HG03060 (cell line): ENCODE results near the gene FRYL.
"Not testable (repeated sequence)": the region's sequence is repeated elsewhere in the genome, so short reads cannot be mapped to it uniquely, and the experiment has no call there.

Experiments
- ATAC-seq: cut with Tn5 transposase; IDR thresholded peaks from one replicate; pipeline ENCODE4 v1.9.1; 2021; ENCODE audit warnings: low read depth, moderate number of reproducible peaks; ENCODE audit not compliant: unreplicated experiment

FRYL gene

DNA sequence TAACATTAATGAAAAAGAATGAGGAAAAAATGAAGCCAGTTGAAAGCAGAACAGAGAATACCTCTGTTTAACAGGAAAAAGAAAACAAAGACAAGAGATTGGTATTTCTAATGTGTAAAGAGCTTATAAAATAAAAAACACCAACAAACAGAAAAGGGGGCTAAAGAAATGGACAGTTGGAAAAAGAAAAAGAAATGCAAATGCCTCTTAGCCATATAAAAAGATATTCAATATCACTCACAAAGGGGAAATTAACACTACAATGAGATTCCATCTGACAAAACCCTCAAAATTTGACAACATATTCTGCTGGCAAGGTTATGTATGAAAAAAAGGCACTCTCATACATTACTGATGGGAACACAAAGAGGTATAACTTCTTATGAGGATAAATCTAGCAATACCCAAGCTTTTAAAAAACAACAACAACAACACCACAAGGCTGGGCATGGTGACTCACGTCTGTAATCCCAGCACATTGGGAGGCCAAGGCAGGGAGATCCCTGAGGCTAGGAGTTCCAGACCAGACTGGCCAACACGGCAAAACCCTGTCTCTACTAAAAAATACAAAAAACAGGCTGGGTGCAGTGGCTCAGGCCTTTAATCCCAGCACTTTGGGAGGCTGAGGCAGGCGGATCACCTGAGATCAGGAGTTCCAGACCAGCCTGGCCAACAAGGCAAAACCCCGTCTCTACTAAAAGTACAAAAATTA, 75.8 kb downstream of the FRYL start:
- ATAC-seq, result no peak

GRCh38 chr4:48699475-48699874, 80.6 kb downstream of the FRYL start:
- no peak for ATAC-seq

GRCh38 chr4:48698029-48698971, 81.8 kb downstream of the FRYL start:
- no peak for ATAC-seq

DNA sequence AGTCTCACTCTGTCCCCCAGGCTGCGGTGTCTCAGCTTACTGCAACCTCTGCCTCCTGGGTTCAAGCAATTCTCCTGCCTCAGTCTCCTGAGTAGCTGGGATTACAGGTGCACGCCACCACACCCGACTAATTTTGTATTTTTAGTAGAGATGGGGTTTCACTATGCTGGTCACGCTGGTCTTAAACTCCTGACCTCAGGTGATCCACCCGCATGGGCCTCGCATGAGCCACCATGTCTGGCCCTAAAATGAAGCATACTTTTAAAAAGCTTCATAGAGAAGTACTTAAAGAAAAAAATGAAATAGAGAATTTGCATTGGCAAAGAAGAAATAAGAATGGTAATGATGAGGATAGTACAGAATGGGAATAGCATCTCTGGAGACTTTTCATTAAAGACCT, 82.6 kb downstream of the FRYL start:
- ATAC-seq, result not testable (repeated sequence)

- no peak for ATAC-seq
Observed at GRCh38 chr4:48694824-48695223, 85.3 kb downstream of the FRYL start.

GRCh38 chr4:48693856-48694574, 86.1 kb downstream of the FRYL start:
- no peak for ATAC-seq

DNA sequence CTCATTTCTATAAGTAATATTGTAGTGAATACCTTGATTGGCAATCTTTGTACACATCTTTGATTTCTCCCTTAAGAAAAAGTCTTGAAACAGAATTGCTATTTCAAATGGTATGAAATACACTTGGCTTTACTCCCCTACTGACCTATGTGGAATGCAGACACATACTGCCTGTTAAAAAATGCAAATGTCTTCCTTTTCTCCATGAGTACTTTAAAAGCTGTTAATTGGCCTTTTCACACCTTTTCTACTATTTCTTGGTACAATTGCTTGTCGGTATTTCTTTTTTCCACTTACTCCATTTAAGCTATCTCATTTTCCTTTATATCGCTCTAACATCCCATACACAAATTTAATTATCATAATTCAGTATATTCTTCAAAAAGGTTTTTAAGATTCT, 87.2 kb downstream of the FRYL start:
- ATAC-seq, result no peak

GRCh38 chr4:48692044-48692443, 88.0 kb downstream of the FRYL start:
- ATAC-seq, result no peak

DNA sequence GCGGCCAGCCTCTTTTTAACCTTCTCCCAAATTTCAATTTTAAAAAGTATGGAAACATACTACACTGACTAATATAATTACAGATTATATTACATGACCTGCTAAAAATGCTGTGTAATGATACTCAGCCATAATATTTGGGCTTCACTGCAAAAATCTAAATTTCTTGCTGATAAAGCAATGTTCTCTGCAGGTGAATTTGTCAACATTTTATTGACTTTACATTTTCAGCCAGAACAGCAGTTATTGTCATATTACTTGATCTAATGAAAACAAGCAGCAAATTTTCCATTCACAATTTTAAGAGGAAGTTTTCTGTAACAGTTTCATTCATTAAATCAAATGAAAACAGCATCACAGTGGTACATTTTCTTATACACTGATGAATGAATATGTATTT, 91.1 kb downstream of the FRYL start:
- no peak for ATAC-seq

- ATAC-seq, result no peak
Observed at GRCh38 chr4:48687313-48688051, 92.6 kb downstream of the FRYL start.

GRCh38 chr4:48686369-48686768, 93.7 kb downstream of the FRYL start:
- ATAC-seq, result no peak

DNA sequence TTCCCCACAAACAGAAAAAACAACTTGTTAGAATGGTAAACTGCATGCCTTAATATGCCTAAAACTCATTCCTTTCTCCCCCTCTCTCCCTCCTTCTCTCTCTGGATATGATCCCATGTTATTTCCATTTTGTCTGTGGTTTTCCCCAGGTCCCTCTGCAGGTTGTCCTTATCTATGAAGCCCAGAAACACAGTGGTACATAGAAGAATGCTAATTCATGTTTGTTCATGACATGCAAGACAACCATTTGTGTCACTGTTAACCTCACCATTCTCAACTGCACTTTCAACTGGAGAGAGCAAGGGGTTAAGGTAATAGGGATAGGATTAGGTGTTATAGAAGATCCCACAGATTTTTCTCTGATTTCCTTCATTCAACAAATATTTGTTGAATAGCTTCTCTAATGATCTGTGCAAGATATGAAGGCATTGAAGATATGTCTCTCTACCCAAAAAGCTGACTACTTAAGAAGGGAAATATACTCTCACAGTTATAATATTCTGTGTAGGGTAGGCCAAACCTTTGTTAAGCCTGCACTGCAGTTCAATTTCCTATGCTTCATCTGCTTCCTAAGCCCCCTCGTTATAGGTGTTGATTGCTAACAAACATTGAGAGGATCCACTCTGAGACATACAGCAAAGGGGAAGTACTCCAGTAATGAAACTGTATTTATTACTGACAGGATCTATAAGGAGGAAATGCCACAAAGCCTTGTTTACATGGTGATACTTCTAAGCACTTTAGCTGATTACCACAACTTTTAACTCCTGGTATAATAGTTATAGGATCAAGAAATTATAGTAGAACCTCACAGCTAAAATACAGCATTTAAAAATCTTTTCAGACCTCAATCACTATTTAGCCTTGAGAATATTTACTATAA, 96.1 kb downstream of the FRYL start:
- ATAC-seq, result peak; percentile 67

DNA sequence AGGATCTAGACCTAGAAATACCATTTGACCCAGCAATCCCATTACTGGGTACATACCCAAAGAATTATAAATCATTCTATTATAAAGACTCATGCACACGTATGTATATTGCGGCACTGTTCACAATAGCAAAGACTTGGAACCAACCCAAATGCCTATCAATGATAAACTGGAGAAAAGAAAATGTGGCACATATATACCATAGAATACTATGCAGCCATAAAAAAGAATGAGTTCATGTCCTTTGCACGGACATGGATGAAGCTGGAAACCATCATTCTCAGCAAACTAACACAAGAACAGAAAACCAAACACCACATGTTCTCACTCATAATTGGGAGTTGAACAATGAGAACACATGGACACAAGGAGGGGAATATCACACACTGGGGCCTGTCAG, 97.2 kb downstream of the FRYL start:
- not testable (repeated sequence) for ATAC-seq

DNA sequence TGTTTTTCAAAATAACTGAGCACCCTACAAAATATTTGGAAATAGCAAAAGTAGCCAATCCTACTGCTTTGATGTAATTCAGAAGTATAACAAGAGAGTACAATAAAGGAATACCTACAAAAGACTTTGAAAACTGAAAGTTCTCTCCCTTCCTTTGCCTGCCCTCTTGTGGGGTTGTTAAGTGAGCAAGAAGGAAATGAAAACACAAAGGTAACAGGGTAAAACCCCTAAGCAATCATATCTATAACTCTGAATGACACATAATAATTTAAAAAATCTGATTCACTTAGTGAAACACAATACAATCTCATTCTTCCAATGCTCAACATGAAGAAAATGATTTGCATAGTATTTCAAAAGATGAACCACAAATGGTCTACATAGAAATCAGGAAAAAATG, 98.2 kb downstream of the FRYL start:
- ATAC-seq, result no peak

DNA sequence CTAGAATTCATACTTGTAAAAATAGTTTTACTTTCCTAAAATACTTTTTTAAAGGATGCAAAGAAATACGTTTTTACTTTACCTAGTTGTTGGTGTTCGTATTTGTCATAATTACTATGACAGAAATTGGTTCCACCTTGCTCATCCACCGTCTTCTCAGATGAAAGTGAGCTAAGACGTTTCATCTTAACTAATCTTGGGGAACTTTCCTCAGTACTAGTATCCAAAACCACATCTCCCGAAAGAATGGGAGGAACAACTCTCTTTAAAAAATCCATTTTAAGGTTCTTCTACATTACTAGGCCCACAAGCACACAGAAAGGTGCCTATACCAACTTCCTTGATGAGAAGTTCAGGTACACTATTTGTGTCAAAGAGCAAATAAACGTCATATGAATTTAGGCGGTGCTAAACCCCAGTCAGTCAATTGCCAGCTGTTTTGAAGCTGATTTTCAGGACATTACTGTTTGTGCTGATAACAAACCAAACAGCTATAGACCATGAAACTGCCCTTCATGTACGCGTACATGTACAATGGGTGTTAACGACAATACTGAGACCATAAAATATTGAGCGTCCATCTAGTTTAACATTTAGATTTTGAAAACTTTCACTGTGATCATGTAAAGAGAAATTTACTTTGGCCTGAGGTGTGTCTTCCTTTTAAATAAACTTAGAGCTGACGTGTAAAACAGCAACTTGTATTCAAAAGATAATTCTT, 99.1 kb downstream of the FRYL start:
- no peak for ATAC-seq

DNA sequence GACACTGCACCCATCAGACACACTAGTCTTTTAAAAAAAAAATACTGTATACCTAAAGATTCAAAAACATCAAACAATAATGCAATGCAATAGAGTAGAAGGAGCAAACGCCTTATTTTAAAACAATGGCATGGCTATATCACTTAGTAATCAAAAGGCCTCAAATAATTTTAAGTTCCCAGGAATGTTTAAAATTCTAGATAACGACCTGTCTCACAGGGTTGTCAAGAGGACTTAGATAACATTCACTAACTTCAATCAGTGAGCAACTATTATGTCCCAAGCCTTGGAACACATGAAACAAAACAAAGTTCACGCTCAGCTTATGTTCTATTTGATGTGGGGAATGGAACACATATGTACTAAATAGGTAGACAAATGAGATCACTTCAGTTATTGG, 106.5 kb downstream of the FRYL start:
- ATAC-seq, result no peak

- ATAC-seq, result no peak
Observed at GRCh38 chr4:48670587-48670986, 109.5 kb downstream of the FRYL start.

- no peak for ATAC-seq
Observed at GRCh38 chr4:48669086-48669485, 111.0 kb downstream of the FRYL start.
